ENCODE measurements around the gene TAAR6.
"Not testable (repeated sequence)": the region's sequence is repeated elsewhere in the genome, so short reads cannot be mapped to it uniquely, and the experiment has no call there.

The TAAR6 gene

DNA sequence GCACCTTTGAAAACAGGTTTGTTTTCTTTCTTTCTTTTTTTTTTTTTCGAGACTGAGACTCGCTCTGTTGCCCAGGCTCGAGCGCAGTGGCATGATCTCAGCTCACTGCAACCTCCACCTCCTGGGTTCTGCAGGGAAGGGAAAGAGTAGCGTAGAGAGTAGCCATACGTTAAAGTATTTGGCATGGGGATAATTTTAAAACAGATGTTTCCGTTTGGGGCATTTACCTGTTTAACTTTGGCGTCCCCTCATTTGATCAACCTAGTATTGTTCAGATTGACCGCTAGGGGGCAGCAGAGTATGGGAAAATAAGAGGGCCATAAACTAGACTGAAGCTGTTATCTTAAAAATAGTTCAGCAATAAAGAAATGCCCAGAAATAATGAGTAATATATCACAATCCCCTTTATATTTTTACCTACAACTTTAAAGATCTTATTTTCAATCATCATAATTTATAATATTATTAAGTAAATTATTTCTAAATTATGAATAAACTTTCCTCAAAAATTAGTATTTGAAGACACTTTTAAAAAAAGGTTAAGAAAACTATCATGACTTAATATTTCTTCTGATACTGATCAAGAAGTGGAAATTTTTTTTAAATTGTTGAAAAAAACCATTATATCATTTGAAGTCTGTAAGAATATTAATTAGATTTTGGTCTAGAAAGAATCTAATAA lies 39.7 kb upstream of the TAAR6 start:
- peak; percentile 8 for DNase-seq (ENCODE audit: low read depth)
- TF ChIP-seq, protein P1, sequence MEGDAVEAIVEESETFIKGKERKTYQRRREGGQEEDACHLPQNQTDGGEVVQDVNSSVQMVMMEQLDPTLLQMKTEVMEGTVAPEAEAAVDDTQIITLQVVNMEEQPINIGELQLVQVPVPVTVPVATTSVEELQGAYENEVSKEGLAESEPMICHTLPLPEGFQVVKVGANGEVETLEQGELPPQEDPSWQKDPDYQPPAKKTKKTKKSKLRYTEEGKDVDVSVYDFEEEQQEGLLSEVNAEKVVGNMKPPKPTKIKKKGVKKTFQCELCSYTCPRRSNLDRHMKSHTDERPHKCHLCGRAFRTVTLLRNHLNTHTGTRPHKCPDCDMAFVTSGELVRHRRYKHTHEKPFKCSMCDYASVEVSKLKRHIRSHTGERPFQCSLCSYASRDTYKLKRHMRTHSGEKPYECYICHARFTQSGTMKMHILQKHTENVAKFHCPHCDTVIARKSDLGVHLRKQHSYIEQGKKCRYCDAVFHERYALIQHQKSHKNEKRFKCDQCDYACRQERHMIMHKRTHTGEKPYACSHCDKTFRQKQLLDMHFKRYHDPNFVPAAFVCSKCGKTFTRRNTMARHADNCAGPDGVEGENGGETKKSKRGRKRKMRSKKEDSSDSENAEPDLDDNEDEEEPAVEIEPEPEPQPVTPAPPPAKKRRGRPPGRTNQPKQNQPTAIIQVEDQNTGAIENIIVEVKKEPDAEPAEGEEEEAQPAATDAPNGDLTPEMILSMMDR (IDR thresholded peaks at IDR 0.05; ENCODE audit: control insufficient read depth, insufficient read depth, low read depth, low read length, missing control alignments) = peak; percentile 71
- H3K4me3 ChIP-seq (ENCODE audit: control insufficient read depth, low read depth, low read length) = no peak overlapping the region

DNA sequence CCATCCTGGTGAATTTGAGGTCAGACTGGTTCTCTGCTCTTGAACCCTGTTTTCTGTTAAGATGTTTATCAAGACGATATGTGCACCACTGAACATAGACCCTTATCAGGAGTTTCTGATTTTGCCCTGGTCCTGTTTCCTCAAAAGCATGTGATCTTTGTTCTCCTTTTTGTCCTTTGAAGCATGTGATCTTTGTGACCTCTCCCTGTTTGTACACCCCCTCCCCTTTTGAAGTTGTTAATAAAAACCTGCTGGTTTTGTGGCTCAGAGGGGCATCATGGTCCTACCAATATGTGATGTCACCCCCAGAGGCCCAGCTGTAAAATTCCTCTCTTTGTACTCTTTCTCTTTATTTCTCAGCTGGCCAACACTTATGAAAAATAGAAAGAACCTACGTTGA lies 35.6 kb upstream of the TAAR6 start:
- DNase-seq (ENCODE audit: low read depth); H3K4me3 ChIP-seq (ENCODE audit: control insufficient read depth, low read depth, low read length): not testable (repeated sequence)

DNA sequence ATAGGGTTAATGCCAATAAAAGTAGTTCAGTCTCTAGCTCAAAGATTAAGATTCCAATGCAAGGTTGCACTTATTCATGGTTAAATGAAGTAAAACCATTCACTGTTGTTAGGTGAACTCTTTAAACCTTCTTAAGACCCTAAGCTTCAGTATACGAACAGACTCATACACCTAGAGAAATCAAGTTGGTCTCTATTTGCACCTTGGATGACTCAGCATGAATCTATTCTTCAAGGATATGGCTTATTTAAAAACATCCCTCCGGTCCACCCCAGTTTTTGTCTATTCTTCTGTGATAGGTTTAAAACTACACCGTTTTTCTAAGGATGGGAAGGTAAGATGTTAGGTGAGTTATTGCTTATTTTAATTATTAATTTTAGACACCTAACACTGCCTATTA lies 33.0 kb upstream of the TAAR6 start:
- DNase-seq (ENCODE audit: low read depth) = no peak
- TF ChIP-seq, protein P1 (IDR thresholded peaks at IDR 0.05; ENCODE audit: control insufficient read depth, insufficient read depth, low read depth, low read length, missing control alignments) = no peak
- no peak overlapping the region for H3K4me3 ChIP-seq (ENCODE audit: control insufficient read depth, low read depth, low read length)

DNA sequence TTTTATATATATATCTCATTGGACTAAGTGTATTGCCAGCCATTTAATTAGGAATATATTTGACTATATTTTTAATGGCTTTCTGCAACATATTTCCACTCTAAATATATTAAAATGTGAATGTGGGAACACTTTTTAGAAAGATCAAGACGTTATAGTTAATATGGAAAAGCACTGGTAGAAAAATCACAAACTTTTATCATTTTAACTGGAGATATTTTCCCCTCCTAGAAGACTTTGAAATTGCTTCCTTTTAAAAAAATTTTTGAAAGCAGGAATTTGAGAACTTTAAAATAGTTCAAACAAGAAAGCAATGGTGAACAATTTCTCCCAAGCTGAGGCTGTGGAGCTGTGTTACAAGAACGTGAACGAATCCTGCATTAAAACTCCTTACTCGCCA lies 32.1 kb upstream of the TAAR6 start, which contains the start of gene TAAR9:
Gene TAAR9 (plus strand): TSS at position 301 of the 400 bp plus-strand sequence. CDS start 13 bp downstream, at position 314.
- TF ChIP-seq, protein P1 (IDR thresholded peaks at IDR 0.05; ENCODE audit: control insufficient read depth, insufficient read depth, low read depth, low read length, missing control alignments) = no peak
- no peak for DNase-seq (ENCODE audit: low read depth)

DNA sequence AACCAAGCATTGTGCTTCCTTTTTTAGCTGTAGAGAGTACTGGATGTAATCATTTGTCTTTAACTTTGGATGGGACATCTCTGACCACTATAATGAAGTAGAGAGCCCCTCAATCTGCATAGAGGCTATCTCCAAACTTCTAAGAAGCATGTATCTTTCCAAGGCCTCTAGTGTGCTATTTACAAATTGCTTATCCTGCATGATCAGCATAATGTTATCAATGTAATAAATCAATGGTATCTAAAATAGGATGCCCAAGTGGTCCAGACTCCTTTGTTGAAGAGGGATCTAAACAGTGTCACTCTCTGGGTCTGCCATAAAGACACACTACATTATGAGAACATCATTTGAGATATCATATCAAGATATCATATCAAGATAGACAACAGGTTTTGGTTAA lies 25.3 kb upstream of the TAAR6 start:
- TF ChIP-seq, protein P1 (IDR thresholded peaks at IDR 0.05; ENCODE audit: control insufficient read depth, insufficient read depth, low read depth, low read length, missing control alignments) = no peak
- no peak overlapping the region for H3K4me3 ChIP-seq (ENCODE audit: control insufficient read depth, low read depth, low read length)
- no peak for DNase-seq (ENCODE audit: low read depth)

More for the DNA sequence above, 32.1 kb upstream of the TAAR6 start, which contains the start of gene TAAR9:
- H3K4me3 ChIP-seq (ENCODE audit: control insufficient read depth, low read depth, low read length) = no peak within 1 kb of the TSS

DNA sequence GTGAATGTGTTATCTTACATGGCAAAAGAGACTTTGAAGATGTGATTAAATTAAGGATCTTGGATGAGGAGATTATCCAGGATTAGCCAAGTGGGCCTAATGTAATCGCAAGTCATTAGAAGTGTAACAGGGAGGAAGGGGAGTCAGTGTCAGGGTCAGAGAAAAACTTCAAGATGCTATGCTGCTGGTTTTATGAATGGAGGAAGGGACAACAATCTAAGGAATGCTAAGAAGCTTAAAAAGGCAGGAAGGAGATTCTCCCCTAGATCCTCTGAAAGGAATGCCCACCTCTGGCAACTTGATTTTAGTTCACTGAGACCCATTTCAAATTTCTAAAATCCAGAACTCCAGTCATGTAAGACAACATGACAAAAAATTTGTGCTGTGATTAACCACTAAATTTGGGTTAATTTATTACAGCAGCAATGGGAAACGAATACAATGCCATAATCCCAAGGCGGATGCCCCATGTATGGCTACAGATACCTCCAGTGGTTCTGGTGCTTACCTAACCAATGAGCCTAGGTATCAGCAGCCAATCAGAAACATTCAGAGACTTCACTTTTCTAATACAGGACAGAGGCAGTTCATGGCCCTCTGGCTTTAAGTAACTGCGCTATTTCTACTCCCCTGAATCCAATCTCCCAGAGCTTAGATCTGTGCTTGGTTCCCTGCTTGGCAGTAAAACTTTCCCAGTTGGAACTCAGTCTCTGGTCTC lies 21.2 kb upstream of the TAAR6 start:
- TF ChIP-seq, protein P1 (IDR thresholded peaks at IDR 0.05; ENCODE audit: control insufficient read depth, insufficient read depth, low read depth, low read length, missing control alignments) = no peak
- no peak for DNase-seq (ENCODE audit: low read depth)
- no peak overlapping the region for H3K4me3 ChIP-seq (ENCODE audit: control insufficient read depth, low read depth, low read length)

DNA sequence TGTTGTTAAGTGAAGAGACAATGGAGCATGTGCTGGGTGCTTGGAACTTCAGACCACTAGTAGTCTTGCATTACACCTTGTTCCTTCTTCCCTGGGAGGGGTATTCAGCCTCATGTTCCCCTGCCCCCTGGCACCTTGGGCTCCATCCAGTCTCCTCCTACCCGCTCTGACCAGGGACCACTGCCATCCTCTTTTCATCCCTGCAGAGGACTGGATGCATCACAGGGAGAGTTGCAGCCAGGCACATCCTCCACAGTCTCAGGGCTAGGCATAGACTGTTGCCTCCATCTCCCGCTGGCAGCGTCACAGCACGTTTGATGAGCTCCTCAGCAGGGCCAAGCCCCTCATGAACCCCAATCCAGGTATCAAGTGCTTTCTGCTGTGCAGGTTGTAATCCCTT lies 18.9 kb upstream of the TAAR6 start:
- TF ChIP-seq, protein P1 (IDR thresholded peaks at IDR 0.05; ENCODE audit: control insufficient read depth, insufficient read depth, low read depth, low read length, missing control alignments) = no peak
- H3K4me3 ChIP-seq (ENCODE audit: control insufficient read depth, low read depth, low read length) = no peak overlapping the region

More for the DNA sequence above, 18.9 kb upstream of the TAAR6 start:
- no peak for DNase-seq (ENCODE audit: low read depth)

Data from AG09309 (cell line).